ENCODE results near the gene TBCK. TPM values are rescaled to one million over a fixed set of nuclear protein-coding genes. Genes with fewer than 3 reads are reported as not detected.
"Not testable (repeated sequence)": the region's sequence is repeated elsewhere in the genome, so short reads cannot be mapped to it uniquely, and the experiment has no call there.

TBCK gene
- total RNA-seq, 1 donor from 2014 or later, result 12.0 TPM

- Histone ChIP-seq H3K36me3 (ENCODE audit: control insufficient read depth, insufficient read depth, low read length) (no peaks in the 10 kb centered on the region), H3K27me3 (ENCODE audit: control insufficient read depth, insufficient read depth, low read length) (no peaks in the 10 kb centered on the region), H3K4me3 (ENCODE audit: low read depth, low read length) (no peak overlapping the region)
- no peak for DNase-seq (ENCODE audit: low read depth)
- no peak for TF ChIP-seq CTCF (IDR thresholded peaks at IDR 0.05; ENCODE audit: insufficient read depth, low read length, poor library complexity, severe bottlenecking)
Measured at GRCh38 chr4:106142616-106143127, 173.3 kb downstream of the TBCK start.

- no peak for TF ChIP-seq CTCF (IDR thresholded peaks at IDR 0.05; ENCODE audit: insufficient read depth, low read length, poor library complexity, severe bottlenecking)
- H3K4me3 ChIP-seq (ENCODE audit: low read depth, low read length), result no peak overlapping the region
- H3K27me3 ChIP-seq (ENCODE audit: control insufficient read depth, insufficient read depth, low read length), result no peaks in the 10 kb centered on the region
- DNase-seq (ENCODE audit: low read depth), result no peak
- H3K36me3 ChIP-seq (ENCODE audit: control insufficient read depth, insufficient read depth, low read length), result no peaks in the 10 kb centered on the region
Measured at GRCh38 chr4:106140601-106141000, 175.4 kb downstream of the TBCK start.

- H3K27me3 ChIP-seq (ENCODE audit: control insufficient read depth, insufficient read depth, low read length), result no peaks in the 10 kb centered on the region
- no peaks in the 10 kb centered on the region for H3K36me3 ChIP-seq (ENCODE audit: control insufficient read depth, insufficient read depth, low read length)
- DNase-seq (ENCODE audit: low read depth), result no peak
- no peak overlapping the region for H3K4me3 ChIP-seq (ENCODE audit: low read depth, low read length)
- no peak for TF ChIP-seq CTCF (IDR thresholded peaks at IDR 0.05; ENCODE audit: insufficient read depth, low read length, poor library complexity, severe bottlenecking)
Measured at GRCh38 chr4:106136777-106137331, 179.2 kb downstream of the TBCK start.

GRCh38 chr4:106132045-106132444 lies 184.0 kb downstream of the TBCK start:
- DNase-seq (ENCODE audit: low read depth), result no peak
- Histone ChIP-seq H3K27me3 (ENCODE audit: control insufficient read depth, insufficient read depth, low read length) (no peaks in the 10 kb centered on the region), H3K36me3 (ENCODE audit: control insufficient read depth, insufficient read depth, low read length) (no peaks in the 10 kb centered on the region), H3K4me3 (ENCODE audit: low read depth, low read length) (no peak overlapping the region)
- TF ChIP-seq CTCF (IDR thresholded peaks at IDR 0.05; ENCODE audit: insufficient read depth, low read length, poor library complexity, severe bottlenecking), result no peak

GRCh38 chr4:106126062-106126461 lies 189.9 kb downstream of the TBCK start:
- H3K27me3 ChIP-seq (ENCODE audit: control insufficient read depth, insufficient read depth, low read length), result no peaks in the 10 kb centered on the region
- H3K36me3 ChIP-seq (ENCODE audit: control insufficient read depth, insufficient read depth, low read length), result no peaks in the 10 kb centered on the region
- no peak for DNase-seq (ENCODE audit: low read depth)
- no peak for TF ChIP-seq CTCF (IDR thresholded peaks at IDR 0.05; ENCODE audit: insufficient read depth, low read length, poor library complexity, severe bottlenecking)
- H3K4me3 ChIP-seq (ENCODE audit: low read depth, low read length), result no peak overlapping the region

GRCh38 chr4:106119949-106120555 lies 196.0 kb downstream of the TBCK start:
- not testable (repeated sequence) for H3K36me3 ChIP-seq (ENCODE audit: control insufficient read depth, insufficient read depth, low read length); H3K4me3 ChIP-seq (ENCODE audit: low read depth, low read length); DNase-seq (ENCODE audit: low read depth); H3K27me3 ChIP-seq (ENCODE audit: control insufficient read depth, insufficient read depth, low read length)

Measured in kidney epithelial cell (primary cell).